PFSK-1 (cell line): Measurements from ENCODE around the gene SERGEF.

ENCODE experiments used
- FOXP2 ChIP-seq: optimal IDR thresholded peaks from 2 replicates; pipeline ENCODE3; 2011; ENCODE audit warnings: borderline replicate concordance, control low read depth, inconsistent platforms; ENCODE audit not compliant: insufficient read depth; ENCODE audit errors: extremely low read length, extremely low read depth
- POLR2AphosphoS5 ChIP-seq: IDR thresholded peaks from 2 replicates; pipeline ENCODE4 v1.6.1; 2012; ENCODE audit warnings: low read depth, mild to moderate bottlenecking, control low read depth, low read length, moderate library complexity
- REST ChIP-seq, 2 experiments: IDR thresholded peaks; 2 replicates each; pipeline versions ENCODE4 v1.6.1 to v1.8.0; 2011 to 2012; ENCODE audit warnings: low read depth in 2 of 2, low read length in 2 of 2, control low read depth in 1 of 2, inconsistent platforms in 1 of 2, mild to moderate bottlenecking in 1 of 2, moderate library complexity in 1 of 2; ENCODE audit not compliant: insufficient read depth in 1 of 2
- SIN3A ChIP-seq: IDR thresholded peaks from 2 replicates; pipeline ENCODE4 v1.6.1; 2012; ENCODE audit warnings: mild to moderate bottlenecking, low read length, moderate library complexity, borderline replicate concordance; ENCODE audit not compliant: insufficient read depth
- TAF1 ChIP-seq: IDR thresholded peaks from 2 replicates; pipeline ENCODE4 v1.6.1; 2012; ENCODE audit warnings: low read length, control low read depth, borderline replicate concordance; ENCODE audit not compliant: insufficient read depth

SERGEF gene

GRCh38 chr11:17985517-17985916 lies 27.3 kb downstream of the SERGEF start:
- TF ChIP-seq POLR2AphosphoS5 (no peak), FOXP2 (no peak), TAF1 (no peak), SIN3A (no peak), REST (IDR thresholded peaks at IDR 0.05; ENCODE audit: insufficient read depth in 1 of 2, low read depth in 2 of 2, low read length in 2 of 2) (no peak)

GRCh38 chr11:17983569-17983968 lies 29.3 kb downstream of the SERGEF start:
- TF ChIP-seq TAF1 (no peak), REST (IDR thresholded peaks at IDR 0.05; ENCODE audit: insufficient read depth in 1 of 2, low read depth in 2 of 2, low read length in 2 of 2) (no peak), POLR2AphosphoS5 (no peak), FOXP2 (no peak), SIN3A (no peak)

- TF ChIP-seq SIN3A (no peak), POLR2AphosphoS5 (no peak), FOXP2 (no peak), TAF1 (no peak), REST (IDR thresholded peaks at IDR 0.05; ENCODE audit: insufficient read depth in 1 of 2, low read depth in 2 of 2, low read length in 2 of 2) (no peak)
These were observed 33.0 kb downstream of the SERGEF start for GRCh38 chr11:17979770-17980371.

GRCh38 chr11:17978553-17979287 lies 34.1 kb downstream of the SERGEF start:
- TF ChIP-seq SIN3A (no peak), TAF1 (no peak), FOXP2 (no peak), REST (IDR thresholded peaks at IDR 0.05; ENCODE audit: insufficient read depth in 1 of 2, low read depth in 2 of 2, low read length in 2 of 2) (no peak), POLR2AphosphoS5 (no peak)
